Measurements from ENCODE around the gene LRRC74B. TPM values are rescaled to one million over a fixed set of nuclear protein-coding genes. Genes with fewer than 3 reads are reported as not detected.

The LRRC74B gene
- total RNA-seq, 1 experiment from 2014 or later = not detected

GRCh38 chr22:21015466-21016006 is 30.2 kb upstream of the LRRC74B start:
- no peaks in the 10 kb centered on the region for H3K36me3 ChIP-seq (ENCODE audit: low read depth)
- peaks cover 15% of the 10 kb centered on the region for H3K4me1 ChIP-seq (replicated peaks; ENCODE audit: insufficient read depth)
- H3K9me2 ChIP-seq (ENCODE audit: insufficient read depth) = no peaks in the 10 kb centered on the region
- TF ChIP-seq CTCF (conservative IDR thresholded peaks at IDR 0.05) (no peak), EZH2 (IDR thresholded peaks at IDR 0.05; ENCODE audit: low read depth) (no peak)
- no peaks in the 10 kb centered on the region for H3K79me2 ChIP-seq (ENCODE audit: low read depth)
- H2AFZ ChIP-seq = no peak overlapping the region
- no peaks in the 10 kb centered on the region for H3K9me3 ChIP-seq (ENCODE audit: insufficient read depth, low read depth)
- ChIA-PET CTCF (no interaction called here), POLR2A (ENCODE audit: unreplicated experiment) (interaction anchor here (0.6 kb wide), 1 partner anchor 13 kb away, joined by 3 read pairs; the partner anchor contains the start of gene THAP7)
- H3K27me3 ChIP-seq (ENCODE audit: insufficient read depth, low read depth) = no peaks in the 10 kb centered on the region
- no peak overlapping the region for H3K27ac ChIP-seq
- BruUV-seq (replicated peaks) = no TSS peak
- no peak for DNase-seq
- no peaks in the 10 kb centered on the region for H4K20me1 ChIP-seq (ENCODE audit: insufficient read depth)
- intact Hi-C loops (cut with micrococcal nuclease; ENCODE audit: unreplicated experiment) = no loop called here
- peak overlapping the region; percentile 70 for H3K4me2 ChIP-seq
- no peaks in the 10 kb centered on the region for H3F3A ChIP-seq (ENCODE audit: insufficient read depth, low read depth)
- peak overlapping the region; percentile 34; the same call in 1 of the 2 replicates for H3K4me3 ChIP-seq

GRCh38 chr22:21016644-21017420 is 28.9 kb upstream of the LRRC74B start:
- Histone ChIP-seq H3K9me3 (ENCODE audit: insufficient read depth, low read depth) (no peaks in the 10 kb centered on the region), H2AFZ (no peak overlapping the region), H3K79me2 (ENCODE audit: low read depth) (no peaks in the 10 kb centered on the region), H4K20me1 (ENCODE audit: insufficient read depth) (no peaks in the 10 kb centered on the region), H3F3A (ENCODE audit: insufficient read depth, low read depth) (no peaks in the 10 kb centered on the region), H3K9me2 (ENCODE audit: insufficient read depth) (no peaks in the 10 kb centered on the region), H3K27ac (no peak overlapping the region), H3K36me3 (ENCODE audit: low read depth) (no peaks in the 10 kb centered on the region), H3K4me1 (replicated peaks; ENCODE audit: insufficient read depth) (peaks cover 15% of the 10 kb centered on the region), H3K4me2 (no peak overlapping the region), H3K4me3 (no peak overlapping the region), H3K27me3 (ENCODE audit: insufficient read depth, low read depth) (no peaks in the 10 kb centered on the region)
- TF ChIP-seq CTCF (conservative IDR thresholded peaks at IDR 0.05) = no peak
- TF ChIP-seq EZH2 (IDR thresholded peaks at IDR 0.05; ENCODE audit: low read depth) = no peak
- BruUV-seq (replicated peaks) = no TSS peak
- intact Hi-C loops (cut with micrococcal nuclease; ENCODE audit: unreplicated experiment) = no loop called here
- CTCF ChIA-PET = interaction anchor here (0.6 kb wide), 1 partner anchor 27 kb away, joined by 4 read pairs; no protein-coding TSS in a partner anchor
- no peak for DNase-seq
- POLR2A ChIA-PET (ENCODE audit: unreplicated experiment) = no interaction called here

GRCh38 chr22:21018314-21018713 is 27.4 kb upstream of the LRRC74B start:
- Histone ChIP-seq H2AFZ (no peak overlapping the region), H3K4me2 (no peak overlapping the region), H4K20me1 (ENCODE audit: insufficient read depth) (no peaks in the 10 kb centered on the region), H3K4me3 (no peak overlapping the region), H3K36me3 (ENCODE audit: low read depth) (no peaks in the 10 kb centered on the region), H3K4me1 (replicated peaks; ENCODE audit: insufficient read depth) (peaks cover 15% of the 10 kb centered on the region), H3K9me2 (ENCODE audit: insufficient read depth) (no peaks in the 10 kb centered on the region), H3F3A (ENCODE audit: insufficient read depth, low read depth) (no peaks in the 10 kb centered on the region), H3K27ac (no peak overlapping the region), H3K27me3 (ENCODE audit: insufficient read depth, low read depth) (no peaks in the 10 kb centered on the region), H3K79me2 (ENCODE audit: low read depth) (no peaks in the 10 kb centered on the region), H3K9me3 (ENCODE audit: insufficient read depth, low read depth) (no peaks in the 10 kb centered on the region)
- DNase-seq = no peak
- TF ChIP-seq CTCF (conservative IDR thresholded peaks at IDR 0.05) (no peak), EZH2 (IDR thresholded peaks at IDR 0.05; ENCODE audit: low read depth) (no peak)
- CTCF ChIA-PET = no interaction called here
- intact Hi-C loops (cut with micrococcal nuclease; ENCODE audit: unreplicated experiment) = no loop called here
- POLR2A ChIA-PET (ENCODE audit: unreplicated experiment) = no interaction called here
- BruUV-seq (replicated peaks) = no TSS peak

Measured in PC-9 (cell line).